Measurements from ENCODE around the gene KLHL5.

KLHL5 gene

GRCh38 chr4:39053983-39054382 lies 8.0 kb upstream of the KLHL5 start:
- H3K4me1 Mint-ChIP-seq (ENCODE audit: low read depth): peaks cover 19% of the 10 kb centered on the region
- no peaks in the 10 kb centered on the region for H3K27me3 Mint-ChIP-seq
- no peaks in the 10 kb centered on the region for H3K9me3 Mint-ChIP-seq (ENCODE audit: low read depth)
- no peak overlapping the region for H3K4me3 Mint-ChIP-seq
- no peaks in the 10 kb centered on the region for H3K36me3 Mint-ChIP-seq
- no peak overlapping the region for H3K27ac Mint-ChIP-seq

- H3K36me3 Mint-ChIP-seq: no peaks in the 10 kb centered on the region
- H3K9me3 Mint-ChIP-seq (ENCODE audit: low read depth): no peaks in the 10 kb centered on the region
- H3K4me1 Mint-ChIP-seq (ENCODE audit: low read depth): peaks cover 16% of the 10 kb centered on the region
- H3K27ac Mint-ChIP-seq: no peak overlapping the region
- H3K27me3 Mint-ChIP-seq: no peaks in the 10 kb centered on the region
- H3K4me3 Mint-ChIP-seq: no peak overlapping the region
Measured at GRCh38 chr4:39054497-39054896, 7.5 kb upstream of the KLHL5 start.

- H3K27ac Mint-ChIP-seq: no peak overlapping the region
- peaks cover 16% of the 10 kb centered on the region for H3K4me1 Mint-ChIP-seq (ENCODE audit: low read depth)
- no peak overlapping the region for H3K4me3 Mint-ChIP-seq
- no peaks in the 10 kb centered on the region for H3K9me3 Mint-ChIP-seq (ENCODE audit: low read depth)
- H3K36me3 Mint-ChIP-seq: peaks cover 3% of the 10 kb centered on the region
- H3K27me3 Mint-ChIP-seq: no peaks in the 10 kb centered on the region
Measured at GRCh38 chr4:39056023-39056422, 6.0 kb upstream of the KLHL5 start.

- H3K9me3 Mint-ChIP-seq (ENCODE audit: low read depth): no peaks in the 10 kb centered on the region
- no peak overlapping the region for H3K27ac Mint-ChIP-seq
- H3K27me3 Mint-ChIP-seq: no peaks in the 10 kb centered on the region
- H3K4me1 Mint-ChIP-seq (ENCODE audit: low read depth): peaks cover 31% of the 10 kb centered on the region
- H3K4me3 Mint-ChIP-seq: no peak overlapping the region
- peaks cover 3% of the 10 kb centered on the region for H3K36me3 Mint-ChIP-seq
Measured at GRCh38 chr4:39061457-39061856, 575 bp upstream of the KLHL5 start.

- peaks cover 6% of the 10 kb centered on the region for H3K36me3 Mint-ChIP-seq
- no peak overlapping the region for H3K27ac Mint-ChIP-seq
Measured at GRCh38 chr4:39062770-39063097, 702 bp downstream of the KLHL5 start.

GRCh38 chr4:39063430-39063829 lies 1.4 kb downstream of the KLHL5 start:
- Mint-ChIP-seq H3K36me3 (peaks cover 6% of the 10 kb centered on the region), H3K27me3 (no peaks in the 10 kb centered on the region), H3K9me3 (ENCODE audit: low read depth) (no peaks in the 10 kb centered on the region), H3K4me1 (ENCODE audit: low read depth) (peaks cover 26% of the 10 kb centered on the region), H3K4me3 (no peak overlapping the region), H3K27ac (no peak overlapping the region)

More at GRCh38 chr4:39062770-39063097, 702 bp downstream of the KLHL5 start:
- peaks cover 26% of the 10 kb centered on the region for H3K4me1 Mint-ChIP-seq (ENCODE audit: low read depth)
- no peaks in the 10 kb centered on the region for H3K9me3 Mint-ChIP-seq (ENCODE audit: low read depth)
- H3K27me3 Mint-ChIP-seq: no peaks in the 10 kb centered on the region
- H3K4me3 Mint-ChIP-seq: no peak overlapping the region

DNA sequence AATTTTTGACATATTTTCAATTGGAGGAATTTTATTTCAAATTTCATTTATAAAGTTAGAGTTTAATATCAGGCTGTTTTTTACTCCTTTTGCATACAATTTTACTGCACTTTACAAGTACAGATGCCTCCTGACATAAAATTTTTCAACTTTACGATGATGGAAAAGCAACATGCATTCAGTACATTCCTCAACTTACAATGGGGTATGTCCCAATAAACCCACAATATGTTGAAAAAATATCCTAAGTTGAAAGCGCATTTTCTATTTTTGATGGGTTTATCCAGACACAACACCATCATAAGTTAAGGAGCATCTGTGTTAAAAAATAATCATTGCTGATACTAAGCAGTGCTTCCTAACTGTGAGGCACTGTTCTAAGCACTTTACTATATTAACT lies 4.3 kb downstream of the KLHL5 start:
- Mint-ChIP-seq H3K4me1 (ENCODE audit: low read depth) (peaks cover 18% of the 10 kb centered on the region), H3K4me3 (no peak overlapping the region), H3K27ac (no peak overlapping the region), H3K9me3 (ENCODE audit: low read depth) (no peaks in the 10 kb centered on the region), H3K36me3 (peaks cover 8% of the 10 kb centered on the region), H3K27me3 (no peaks in the 10 kb centered on the region)

DNA sequence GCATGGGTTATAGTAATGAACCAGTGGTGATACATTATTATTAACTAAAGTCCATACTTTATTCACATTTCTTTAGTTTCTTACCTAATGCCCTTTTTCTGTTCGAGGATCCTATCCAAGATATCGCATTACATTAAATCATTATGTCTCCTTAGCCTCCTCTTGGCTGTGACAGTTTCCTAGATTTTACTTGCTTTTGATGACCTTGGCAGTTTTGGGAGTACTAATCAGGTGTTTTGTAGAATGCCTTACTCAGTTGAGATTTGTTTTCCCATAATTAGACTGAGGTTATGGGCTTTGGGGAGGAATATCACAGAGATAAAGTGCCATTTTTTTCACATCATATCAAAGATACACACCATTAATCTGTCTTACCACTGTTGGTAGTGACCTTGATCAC lies 5.0 kb downstream of the KLHL5 start:
- Mint-ChIP-seq H3K4me3 (no peak overlapping the region), H3K4me1 (ENCODE audit: low read depth) (peaks cover 13% of the 10 kb centered on the region), H3K9me3 (ENCODE audit: low read depth) (no peaks in the 10 kb centered on the region), H3K27ac (no peak overlapping the region), H3K27me3 (no peaks in the 10 kb centered on the region), H3K36me3 (peaks cover 8% of the 10 kb centered on the region)

DNA sequence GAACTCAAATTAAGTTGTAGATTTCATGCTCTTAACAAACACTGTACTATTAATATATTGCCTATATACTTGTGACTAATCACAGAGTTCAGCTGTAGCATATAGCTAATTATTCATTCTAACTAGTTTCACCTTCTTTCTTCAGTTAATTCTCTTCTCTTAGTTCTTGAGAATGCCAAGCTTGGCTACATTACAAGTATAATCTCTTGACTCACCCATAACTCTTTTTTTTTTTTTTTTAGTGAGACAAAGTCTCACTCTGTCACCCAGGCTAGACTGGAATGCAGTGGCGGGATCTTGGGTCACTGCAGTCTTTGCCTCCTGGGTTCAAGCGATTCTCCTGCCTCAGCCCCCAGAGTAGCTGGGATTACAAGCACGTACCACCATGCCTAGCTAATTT lies 5.4 kb downstream of the KLHL5 start:
- Mint-ChIP-seq H3K9me3 (ENCODE audit: low read depth) (no peaks in the 10 kb centered on the region), H3K4me1 (ENCODE audit: low read depth) (peaks cover 9% of the 10 kb centered on the region), H3K27ac (no peak overlapping the region)

GRCh38 chr4:39068907-39069306 lies 6.9 kb downstream of the KLHL5 start:
- Mint-ChIP-seq H3K27me3 (no peaks in the 10 kb centered on the region), H3K27ac (no peak overlapping the region), H3K4me3 (no peak overlapping the region), H3K9me3 (ENCODE audit: low read depth) (no peaks in the 10 kb centered on the region), H3K36me3 (peaks cover 8% of the 10 kb centered on the region), H3K4me1 (ENCODE audit: low read depth) (peaks cover 2% of the 10 kb centered on the region)

More for the DNA sequence above, 5.4 kb downstream of the KLHL5 start:
- Mint-ChIP-seq H3K36me3 (peaks cover 8% of the 10 kb centered on the region), H3K4me3 (no peak overlapping the region), H3K27me3 (no peaks in the 10 kb centered on the region)

- no peak overlapping the region for H3K27ac Mint-ChIP-seq
- no peaks in the 10 kb centered on the region for H3K27me3 Mint-ChIP-seq
- H3K36me3 Mint-ChIP-seq: peaks cover 12% of the 10 kb centered on the region
- no peaks in the 10 kb centered on the region for H3K4me1 Mint-ChIP-seq (ENCODE audit: low read depth)
- H3K9me3 Mint-ChIP-seq (ENCODE audit: low read depth): no peaks in the 10 kb centered on the region
- H3K4me3 Mint-ChIP-seq: no peak overlapping the region
Measured at GRCh38 chr4:39078829-39079228, 16.8 kb downstream of the KLHL5 start.

GRCh38 chr4:39083164-39083563 lies 21.1 kb downstream of the KLHL5 start:
- peaks cover 14% of the 10 kb centered on the region for H3K36me3 Mint-ChIP-seq
- H3K9me3 Mint-ChIP-seq (ENCODE audit: low read depth): no peaks in the 10 kb centered on the region
- H3K4me1 Mint-ChIP-seq (ENCODE audit: low read depth): no peaks in the 10 kb centered on the region
- H3K27me3 Mint-ChIP-seq: no peaks in the 10 kb centered on the region
- H3K4me3 Mint-ChIP-seq: no peak overlapping the region
- H3K27ac Mint-ChIP-seq: no peak overlapping the region

DNA sequence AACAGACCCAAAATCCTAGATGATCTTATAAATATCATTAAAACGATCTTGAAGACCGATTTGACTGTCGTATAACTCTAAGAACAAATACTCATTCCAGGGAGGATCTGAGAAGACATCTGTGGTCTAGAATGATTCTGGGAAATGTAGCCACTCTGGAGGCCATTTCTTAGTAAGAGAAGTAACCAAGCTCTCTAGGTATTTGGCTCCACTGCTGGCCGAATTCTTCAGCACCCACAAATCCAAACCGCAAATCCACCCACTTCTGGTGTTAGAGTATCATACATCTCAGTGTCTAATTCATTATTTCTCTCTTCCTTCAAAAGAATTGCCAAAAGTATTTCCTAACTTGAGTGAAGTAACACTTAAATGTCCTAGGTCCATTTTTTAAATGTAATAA lies 23.9 kb downstream of the KLHL5 start:
- Mint-ChIP-seq H3K27me3 (no peaks in the 10 kb centered on the region), H3K4me3 (no peak overlapping the region), H3K9me3 (ENCODE audit: low read depth) (no peaks in the 10 kb centered on the region), H3K27ac (no peak overlapping the region), H3K4me1 (ENCODE audit: low read depth) (no peaks in the 10 kb centered on the region), H3K36me3 (peaks cover 22% of the 10 kb centered on the region)

DNA sequence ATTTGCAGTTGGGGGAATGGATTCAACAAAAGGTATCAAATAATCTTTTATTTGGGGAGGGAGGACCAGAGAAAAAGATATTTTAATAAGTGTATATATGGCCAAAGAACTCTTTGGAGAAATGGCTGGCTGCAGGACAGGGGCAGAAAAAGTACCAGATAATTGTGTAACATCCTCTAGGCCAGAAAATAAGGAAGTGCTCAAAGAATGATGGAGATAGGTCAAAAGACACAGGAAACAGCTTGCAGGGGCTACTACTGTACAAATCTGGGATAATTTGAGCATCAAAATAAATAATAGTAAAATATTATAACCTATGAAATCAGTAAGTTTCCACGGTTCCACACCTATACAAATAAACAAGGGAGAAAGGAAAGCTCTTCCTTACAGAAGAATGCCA lies 34.8 kb downstream of the KLHL5 start:
- no peaks in the 10 kb centered on the region for H3K27me3 Mint-ChIP-seq
- H3K4me1 Mint-ChIP-seq (ENCODE audit: low read depth): no peaks in the 10 kb centered on the region
- no peaks in the 10 kb centered on the region for H3K9me3 Mint-ChIP-seq (ENCODE audit: low read depth)
- H3K4me3 Mint-ChIP-seq: no peak overlapping the region
- peaks cover 10% of the 10 kb centered on the region for H3K36me3 Mint-ChIP-seq
- H3K27ac Mint-ChIP-seq: no peak overlapping the region

DNA sequence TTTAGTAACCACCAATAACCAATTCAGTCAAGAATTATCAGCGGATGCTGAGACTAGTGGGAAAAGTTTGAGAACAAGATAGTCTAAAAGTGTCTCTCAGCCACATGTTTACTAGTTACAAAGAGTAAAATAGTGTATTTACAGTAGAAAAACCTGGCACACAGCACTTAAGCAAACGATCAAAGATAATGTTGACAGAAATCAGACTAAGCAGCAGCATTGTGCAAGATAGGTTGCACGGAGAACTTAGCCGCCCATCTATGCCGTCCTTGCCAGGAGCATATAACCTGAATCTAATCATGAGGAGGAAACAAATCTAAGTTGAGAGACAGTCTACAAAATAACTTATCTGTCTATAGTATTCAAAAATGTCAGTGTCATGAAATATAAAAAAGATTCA lies 35.3 kb downstream of the KLHL5 start:
- no peaks in the 10 kb centered on the region for H3K4me1 Mint-ChIP-seq (ENCODE audit: low read depth)
- H3K27ac Mint-ChIP-seq: no peak overlapping the region
- no peaks in the 10 kb centered on the region for H3K27me3 Mint-ChIP-seq
- peaks cover 10% of the 10 kb centered on the region for H3K36me3 Mint-ChIP-seq
- no peak overlapping the region for H3K4me3 Mint-ChIP-seq
- H3K9me3 Mint-ChIP-seq (ENCODE audit: low read depth): no peaks in the 10 kb centered on the region

- Mint-ChIP-seq H3K9me3 (ENCODE audit: low read depth) (no peaks in the 10 kb centered on the region), H3K4me3 (no peak overlapping the region), H3K36me3 (peaks cover 19% of the 10 kb centered on the region), H3K27me3 (no peaks in the 10 kb centered on the region), H3K27ac (no peak overlapping the region), H3K4me1 (ENCODE audit: low read depth) (no peaks in the 10 kb centered on the region)
Measured at GRCh38 chr4:39102297-39102696, 40.3 kb downstream of the KLHL5 start.

DNA sequence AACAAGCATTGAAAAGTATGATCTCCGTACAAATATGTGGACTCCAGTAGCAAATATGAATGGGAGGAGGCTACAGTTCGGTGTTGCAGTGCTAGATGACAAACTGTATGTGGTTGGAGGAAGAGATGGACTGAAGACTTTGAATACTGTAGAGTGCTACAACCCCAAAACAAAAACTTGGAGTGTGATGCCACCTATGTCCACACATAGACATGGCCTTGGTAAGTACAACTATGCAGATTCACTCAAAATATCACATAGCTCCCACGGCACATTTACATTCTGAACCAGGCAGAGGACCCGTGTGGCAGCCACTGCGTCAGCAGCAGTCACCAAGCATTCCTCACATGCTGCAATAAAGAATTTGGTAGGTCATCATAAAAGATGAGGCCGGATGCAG lies 41.3 kb downstream of the KLHL5 start:
- no peaks in the 10 kb centered on the region for H3K4me1 Mint-ChIP-seq (ENCODE audit: low read depth)
- no peaks in the 10 kb centered on the region for H3K27me3 Mint-ChIP-seq
- no peak overlapping the region for H3K27ac Mint-ChIP-seq
- peaks cover 17% of the 10 kb centered on the region for H3K36me3 Mint-ChIP-seq
- H3K4me3 Mint-ChIP-seq: no peak overlapping the region
- no peaks in the 10 kb centered on the region for H3K9me3 Mint-ChIP-seq (ENCODE audit: low read depth)
